OCI-LY3 (cell line): ENCODE measurements around the gene HS2ST1.
"Not testable (repeated sequence)": the region's sequence is repeated elsewhere in the genome, so short reads cannot be mapped to it uniquely, and the experiment has no call there.

Experiments used
- H2AFZ ChIP-seq: fragments of 200-600, 300-600 bp; shearing (Covaris generic); 2 replicates; pipeline ENCODE4 v1.6.0; 2014; ENCODE audit warnings: antibody characterized with exemption, low read depth, low read length
- H3K27ac ChIP-seq: fragments of 200-600, 300-600 bp; sonication (generic); 2 replicates; pipeline ENCODE4 v1.5.1; 2014; ENCODE audit warnings: mild to moderate bottlenecking, low read length, moderate library complexity, mixed read lengths
- H3K27me3 ChIP-seq: fragments of 200-600, 300-600 bp; sonication (generic); 2 replicates; pipeline ENCODE4 v1.6.1; 2014; ENCODE audit warnings: low read depth, low read length, mixed read lengths
- H3K36me3 ChIP-seq: fragments of 200-600, 300-600 bp; sonication (generic); replicated peaks from 2 replicates; pipeline ENCODE3; 2014; ENCODE audit warnings: low read depth, low read length, mixed read lengths
- H3K4me1 ChIP-seq: fragments of 300-600, 200-600 bp; sonication (generic); 2 replicates; pipeline ENCODE4 v1.6.1; 2014; ENCODE audit warnings: low read length, mixed read lengths
- H3K4me2 ChIP-seq: fragments of 200-600, 300-600 bp; sonication (generic); 2 replicates; pipeline ENCODE4 v1.6.1; 2014; ENCODE audit warnings: low read length, mixed read lengths
- H3K4me3 ChIP-seq: fragments of 300-600, 200-600 bp; sonication (generic); 2 replicates; pipeline ENCODE4 v1.5.1; 2014; ENCODE audit warnings: antibody characterized with exemption, mild to moderate bottlenecking, low read length, moderate library complexity
- H3K79me2 ChIP-seq: fragments of 300-600, 200-600 bp; shearing (Covaris generic); 2 replicates; pipeline ENCODE4 v1.6.1; 2014; ENCODE audit warnings: mild to moderate bottlenecking, low read length, mixed read lengths
- H3K9ac ChIP-seq: fragments of 300-600, 200-600 bp; shearing (Covaris generic); 2 replicates; pipeline ENCODE4 v1.6.0; 2014; ENCODE audit warnings: mild to moderate bottlenecking, low read length, moderate library complexity
- H3K9me3 ChIP-seq: fragments of 200-600, 300-600 bp; shearing (Covaris generic); 2 replicates; pipeline ENCODE4 v1.6.1; 2014; ENCODE audit warnings: low read length, mixed read lengths; ENCODE audit not compliant: insufficient read depth
- H4K20me1 ChIP-seq: fragments of 200-600, 300-600 bp; sonication (generic); 2 replicates; pipeline ENCODE4 v1.6.1; 2016; ENCODE audit warnings: low read length, mixed read lengths; ENCODE audit not compliant: insufficient read depth
- CTCF ChIP-seq: fragments of 200-600, 300-600 bp; sonication (generic); IDR thresholded peaks from 2 replicates; pipeline ENCODE4 v1.5.1; 2014; ENCODE audit warnings: antibody characterized with exemption, low read length, low read depth
- EZH2phosphoT487 ChIP-seq: fragments of 200-600 bp; shearing (Covaris generic); IDR thresholded peaks from 2 replicates; pipeline ENCODE4 v1.6.1; 2018; ENCODE audit warnings: antibody characterized with exemption, mixed run types, low read depth

HS2ST1 gene

GRCh38 chr1:86955678-86956077 is 41.2 kb downstream of the HS2ST1 start:
- H3K4me2 ChIP-seq = no peak overlapping the region
- no peak overlapping the region for H3K9ac ChIP-seq
- no peaks in the 10 kb centered on the region for H3K27me3 ChIP-seq
- no peaks in the 10 kb centered on the region for H3K9me3 ChIP-seq
- H3K4me1 ChIP-seq = no peaks in the 10 kb centered on the region
- peaks cover 12% of the 10 kb centered on the region for H4K20me1 ChIP-seq
- H3K27ac ChIP-seq = no peak overlapping the region
- no peak overlapping the region for H2AFZ ChIP-seq
- H3K79me2 ChIP-seq = peaks cover 63% of the 10 kb centered on the region
- no peaks in the 10 kb centered on the region for H3K36me3 ChIP-seq
- H3K4me3 ChIP-seq = no peak overlapping the region
- no peak for TF ChIP-seq CTCF
- no peak for TF ChIP-seq EZH2phosphoT487

- Histone ChIP-seq H3K9me3 (no peaks in the 10 kb centered on the region), H3K27ac (no peak overlapping the region), H4K20me1 (peaks cover 12% of the 10 kb centered on the region), H3K9ac (no peak overlapping the region), H2AFZ (no peak overlapping the region), H3K79me2 (peaks cover 57% of the 10 kb centered on the region), H3K4me3 (no peak overlapping the region), H3K36me3 (no peaks in the 10 kb centered on the region), H3K27me3 (no peaks in the 10 kb centered on the region), H3K4me1 (no peaks in the 10 kb centered on the region), H3K4me2 (no peak overlapping the region)
- no peak for TF ChIP-seq CTCF
- TF ChIP-seq EZH2phosphoT487 = no peak
These were observed 41.8 kb downstream of the HS2ST1 start for GRCh38 chr1:86956221-86956620.

GRCh38 chr1:86957221-86957620 is 42.8 kb downstream of the HS2ST1 start:
- Histone ChIP-seq H3K4me1 (no peaks in the 10 kb centered on the region), H3K27me3 (no peaks in the 10 kb centered on the region), H3K36me3 (no peaks in the 10 kb centered on the region), H3K4me3 (no peak overlapping the region), H3K27ac (no peak overlapping the region), H2AFZ (no peak overlapping the region), H3K79me2 (peaks cover 48% of the 10 kb centered on the region), H3K9me3 (no peaks in the 10 kb centered on the region), H3K9ac (no peak overlapping the region), H4K20me1 (peaks cover 12% of the 10 kb centered on the region), H3K4me2 (no peak overlapping the region)
- TF ChIP-seq CTCF (no peak), EZH2phosphoT487 (no peak)

- TF ChIP-seq CTCF (no peak), EZH2phosphoT487 (no peak)
- Histone ChIP-seq H3K9me3 (no peaks in the 10 kb centered on the region), H3K4me2 (no peak overlapping the region), H3K79me2 (peaks cover 29% of the 10 kb centered on the region), H3K4me1 (peaks cover 10% of the 10 kb centered on the region), H3K27ac (no peak overlapping the region), H3K36me3 (no peaks in the 10 kb centered on the region), H3K9ac (no peak overlapping the region), H2AFZ (no peak overlapping the region), H4K20me1 (peaks cover 6% of the 10 kb centered on the region; the same call in 1 of the 2 replicates), H3K27me3 (no peaks in the 10 kb centered on the region), H3K4me3 (no peak overlapping the region)
These were observed 46.1 kb downstream of the HS2ST1 start for GRCh38 chr1:86960548-86960947.

GRCh38 chr1:86963841-86964240 is 49.4 kb downstream of the HS2ST1 start:
- H3K9me3 ChIP-seq, H2AFZ ChIP-seq, H4K20me1 ChIP-seq, H3K4me2 ChIP-seq, H3K27ac ChIP-seq, H3K9ac ChIP-seq, H3K4me3 ChIP-seq, H3K27me3 ChIP-seq, H3K36me3 ChIP-seq: not testable (repeated sequence)
- Histone ChIP-seq H3K79me2 (peaks cover 38% of the 10 kb centered on the region), H3K4me1 (peaks cover 22% of the 10 kb centered on the region)
